ENCODE results near the gene ZNF618. TPM values are rescaled to one million over a fixed set of nuclear protein-coding genes. Genes with fewer than 3 reads are reported as not detected.

The ZNF618 gene
- total RNA-seq, 4 donors from 2014 or later = 2.9 to 5.8 (median 4.2) TPM

- TF ChIP-seq, protein P1, sequence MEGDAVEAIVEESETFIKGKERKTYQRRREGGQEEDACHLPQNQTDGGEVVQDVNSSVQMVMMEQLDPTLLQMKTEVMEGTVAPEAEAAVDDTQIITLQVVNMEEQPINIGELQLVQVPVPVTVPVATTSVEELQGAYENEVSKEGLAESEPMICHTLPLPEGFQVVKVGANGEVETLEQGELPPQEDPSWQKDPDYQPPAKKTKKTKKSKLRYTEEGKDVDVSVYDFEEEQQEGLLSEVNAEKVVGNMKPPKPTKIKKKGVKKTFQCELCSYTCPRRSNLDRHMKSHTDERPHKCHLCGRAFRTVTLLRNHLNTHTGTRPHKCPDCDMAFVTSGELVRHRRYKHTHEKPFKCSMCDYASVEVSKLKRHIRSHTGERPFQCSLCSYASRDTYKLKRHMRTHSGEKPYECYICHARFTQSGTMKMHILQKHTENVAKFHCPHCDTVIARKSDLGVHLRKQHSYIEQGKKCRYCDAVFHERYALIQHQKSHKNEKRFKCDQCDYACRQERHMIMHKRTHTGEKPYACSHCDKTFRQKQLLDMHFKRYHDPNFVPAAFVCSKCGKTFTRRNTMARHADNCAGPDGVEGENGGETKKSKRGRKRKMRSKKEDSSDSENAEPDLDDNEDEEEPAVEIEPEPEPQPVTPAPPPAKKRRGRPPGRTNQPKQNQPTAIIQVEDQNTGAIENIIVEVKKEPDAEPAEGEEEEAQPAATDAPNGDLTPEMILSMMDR (IDR thresholded peaks at IDR 0.05) = no peak
- no peak for TF ChIP-seq POLR2A (IDR thresholded peaks at IDR 0.05)
- no peak for TF ChIP-seq POLR2AphosphoS5 (IDR thresholded peaks at IDR 0.05)
- no peak for TF ChIP-seq EP300 (IDR thresholded peaks at IDR 0.05)
- Histone ChIP-seq H3K9me3 (no peaks in the 10 kb centered on the region), H3K27me3 (no peaks in the 10 kb centered on the region), H3K27ac (no peak overlapping the region), H3K4me3 (no peak overlapping the region), H3K4me1 (no peaks in the 10 kb centered on the region), H3K36me3 (no peaks in the 10 kb centered on the region)
- DNase-seq (ENCODE audit: low spot score in 2 of 2) = peak in 1 of 2 donors; percentile 61
- WGBS = 80% methylated on average over 8 of the region's 8 CpGs
Observed at GRCh38 chr9:114059047-114059803, 183.1 kb downstream of the ZNF618 start.

DNA sequence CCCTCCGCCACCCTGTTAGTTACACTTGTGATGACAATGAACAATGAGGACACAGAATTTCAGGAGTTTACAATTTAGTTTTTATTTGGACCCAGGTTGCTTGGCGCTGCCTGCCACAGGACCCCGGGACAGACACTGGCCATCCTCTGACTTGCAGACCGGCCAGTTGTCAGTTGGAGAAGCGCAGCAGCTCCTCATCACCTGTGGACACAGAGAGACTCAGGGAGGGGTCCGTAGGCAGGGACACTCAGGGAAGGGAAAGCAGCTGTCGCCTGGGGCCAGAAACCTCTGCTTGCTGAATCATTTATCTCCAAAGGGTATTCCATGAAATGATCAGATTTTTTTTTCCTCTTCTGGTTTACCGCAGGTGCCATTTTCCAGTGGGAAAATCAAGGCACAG lies 184.0 kb downstream of the ZNF618 start:
- Histone ChIP-seq H3K4me3 (no peak overlapping the region), H3K36me3 (no peaks in the 10 kb centered on the region), H3K4me1 (no peaks in the 10 kb centered on the region), H3K9me3 (no peaks in the 10 kb centered on the region), H3K27ac (no peak overlapping the region), H3K27me3 (no peaks in the 10 kb centered on the region)
- 93% methylated on average over 8 of the region's 8 CpGs for WGBS
- TF ChIP-seq POLR2AphosphoS5 (IDR thresholded peaks at IDR 0.05) = no peak
- no peak for TF ChIP-seq POLR2A (IDR thresholded peaks at IDR 0.05)
- TF ChIP-seq, protein P1 (IDR thresholded peaks at IDR 0.05) = no peak
- no peak for TF ChIP-seq EP300 (IDR thresholded peaks at IDR 0.05)
- DNase-seq (ENCODE audit: low spot score in 2 of 2) = peak in 1 of 2 donors; percentile 40

- WGBS = 74% methylated on average over 7 of the region's 9 CpGs
- peak in 1 of 2 donors; percentile 76 for DNase-seq (ENCODE audit: low spot score in 2 of 2)
Observed at GRCh38 chr9:114060711-114061110, 184.6 kb downstream of the ZNF618 start.

GRCh38 chr9:114061292-114061691 lies 185.2 kb downstream of the ZNF618 start:
- Histone ChIP-seq H3K27ac (no peak overlapping the region), H3K36me3 (no peaks in the 10 kb centered on the region), H3K4me3 (no peak overlapping the region), H3K27me3 (no peaks in the 10 kb centered on the region), H3K9me3 (no peaks in the 10 kb centered on the region), H3K4me1 (no peaks in the 10 kb centered on the region)
- 96% methylated on average over 11 of the region's 12 CpGs for WGBS
- TF ChIP-seq POLR2A (IDR thresholded peaks at IDR 0.05) (no peak), POLR2AphosphoS5 (IDR thresholded peaks at IDR 0.05) (no peak), EP300 (IDR thresholded peaks at IDR 0.05) (no peak)
- TF ChIP-seq, protein P1 (IDR thresholded peaks at IDR 0.05) = no peak
- peak in 1 of 2 donors; percentile 45 for DNase-seq (ENCODE audit: low spot score in 2 of 2)

More at GRCh38 chr9:114060711-114061110, 184.6 kb downstream of the ZNF618 start:
- no peaks in the 10 kb centered on the region for H3K9me3 ChIP-seq
- no peaks in the 10 kb centered on the region for H3K27me3 ChIP-seq
- TF ChIP-seq EP300 (IDR thresholded peaks at IDR 0.05) (no peak), POLR2AphosphoS5 (IDR thresholded peaks at IDR 0.05) (no peak), POLR2A (IDR thresholded peaks at IDR 0.05) (no peak)
- TF ChIP-seq, protein P1 (IDR thresholded peaks at IDR 0.05) = no peak
- no peaks in the 10 kb centered on the region for H3K4me1 ChIP-seq
- H3K36me3 ChIP-seq = no peaks in the 10 kb centered on the region
- no peak overlapping the region for H3K4me3 ChIP-seq
- no peak overlapping the region for H3K27ac ChIP-seq

GRCh38 chr9:114061830-114062474 lies 185.8 kb downstream of the ZNF618 start:
- WGBS = 74% methylated on average over 4 of the region's 4 CpGs
- Histone ChIP-seq H3K27ac (no peak overlapping the region), H3K27me3 (no peaks in the 10 kb centered on the region), H3K36me3 (no peaks in the 10 kb centered on the region), H3K9me3 (no peaks in the 10 kb centered on the region), H3K4me1 (no peaks in the 10 kb centered on the region), H3K4me3 (no peak overlapping the region)
- TF ChIP-seq, protein P1 (IDR thresholded peaks at IDR 0.05) = no peak
- no peak for TF ChIP-seq EP300 (IDR thresholded peaks at IDR 0.05)
- TF ChIP-seq POLR2AphosphoS5 (IDR thresholded peaks at IDR 0.05) = no peak
- TF ChIP-seq POLR2A (IDR thresholded peaks at IDR 0.05) = no peak
- DNase-seq (ENCODE audit: low spot score in 2 of 2) = peak in 1 of 2 donors; percentile 28
